ENCODE results near the gene RASSF10. TPM values are rescaled to one million over a fixed set of nuclear protein-coding genes. Genes with fewer than 3 reads are reported as not detected.

Gene RASSF10
- total RNA-seq, 1 donor from 2014 or later: not detected

GRCh38 chr11:13031349-13031748 is 22.2 kb downstream of the RASSF10 start:
- H3K4me1 Mint-ChIP-seq (ENCODE audit: low read depth, unreplicated experiment): no peaks in the 10 kb centered on the region
- peaks cover 2% of the 10 kb centered on the region for H3K27me3 Mint-ChIP-seq (ENCODE audit: unreplicated experiment)
- TF ChIP-seq CTCF (IDR thresholded peaks at IDR 0.05; ENCODE audit: partially characterized antibody, unreplicated experiment): no peak
- H3K36me3 Mint-ChIP-seq (ENCODE audit: unreplicated experiment): no peaks in the 10 kb centered on the region
- peaks cover 2% of the 10 kb centered on the region for H3K9me3 Mint-ChIP-seq (ENCODE audit: unreplicated experiment)
- no peak overlapping the region for H3K27ac Mint-ChIP-seq (ENCODE audit: unreplicated experiment)
- DNase-seq: no peak
- H3K4me3 Mint-ChIP-seq (ENCODE audit: unreplicated experiment): no peak overlapping the region

GRCh38 chr11:13033760-13034533 is 24.8 kb downstream of the RASSF10 start:
- peaks cover 2% of the 10 kb centered on the region for H3K27me3 Mint-ChIP-seq (ENCODE audit: unreplicated experiment)
- no peaks in the 10 kb centered on the region for H3K4me1 Mint-ChIP-seq (ENCODE audit: low read depth, unreplicated experiment)
- H3K36me3 Mint-ChIP-seq (ENCODE audit: unreplicated experiment): no peaks in the 10 kb centered on the region
- no peak for DNase-seq
- peaks cover 2% of the 10 kb centered on the region for H3K9me3 Mint-ChIP-seq (ENCODE audit: unreplicated experiment)
- no peak for TF ChIP-seq CTCF (IDR thresholded peaks at IDR 0.05; ENCODE audit: partially characterized antibody, unreplicated experiment)
- H3K4me3 Mint-ChIP-seq (ENCODE audit: unreplicated experiment): no peak overlapping the region
- H3K27ac Mint-ChIP-seq (ENCODE audit: unreplicated experiment): peak overlapping the region; percentile 28

GRCh38 chr11:13035711-13036110 is 26.6 kb downstream of the RASSF10 start:
- H3K4me1 Mint-ChIP-seq (ENCODE audit: low read depth, unreplicated experiment): no peaks in the 10 kb centered on the region
- peaks cover 2% of the 10 kb centered on the region for H3K9me3 Mint-ChIP-seq (ENCODE audit: unreplicated experiment)
- peaks cover 2% of the 10 kb centered on the region for H3K27me3 Mint-ChIP-seq (ENCODE audit: unreplicated experiment)
- TF ChIP-seq CTCF (IDR thresholded peaks at IDR 0.05; ENCODE audit: partially characterized antibody, unreplicated experiment): no peak
- DNase-seq: no peak
- no peak overlapping the region for H3K27ac Mint-ChIP-seq (ENCODE audit: unreplicated experiment)
- no peaks in the 10 kb centered on the region for H3K36me3 Mint-ChIP-seq (ENCODE audit: unreplicated experiment)
- H3K4me3 Mint-ChIP-seq (ENCODE audit: unreplicated experiment): no peak overlapping the region

GRCh38 chr11:13036235-13036634 is 27.1 kb downstream of the RASSF10 start:
- no peak for DNase-seq
- Mint-ChIP-seq H3K4me3 (ENCODE audit: unreplicated experiment) (no peak overlapping the region), H3K4me1 (ENCODE audit: low read depth, unreplicated experiment) (no peaks in the 10 kb centered on the region), H3K27ac (ENCODE audit: unreplicated experiment) (no peak overlapping the region), H3K36me3 (ENCODE audit: unreplicated experiment) (no peaks in the 10 kb centered on the region), H3K27me3 (ENCODE audit: unreplicated experiment) (peaks cover 2% of the 10 kb centered on the region), H3K9me3 (ENCODE audit: unreplicated experiment) (peaks cover 2% of the 10 kb centered on the region)
- no peak for TF ChIP-seq CTCF (IDR thresholded peaks at IDR 0.05; ENCODE audit: partially characterized antibody, unreplicated experiment)

GRCh38 chr11:13038366-13038765 is 29.2 kb downstream of the RASSF10 start:
- H3K36me3 Mint-ChIP-seq (ENCODE audit: unreplicated experiment): no peaks in the 10 kb centered on the region
- H3K27me3 Mint-ChIP-seq (ENCODE audit: unreplicated experiment): peaks cover 2% of the 10 kb centered on the region
- H3K27ac Mint-ChIP-seq (ENCODE audit: unreplicated experiment): no peak overlapping the region
- TF ChIP-seq CTCF (IDR thresholded peaks at IDR 0.05; ENCODE audit: partially characterized antibody, unreplicated experiment): no peak
- H3K4me1 Mint-ChIP-seq (ENCODE audit: low read depth, unreplicated experiment): no peaks in the 10 kb centered on the region
- peaks cover 2% of the 10 kb centered on the region for H3K9me3 Mint-ChIP-seq (ENCODE audit: unreplicated experiment)
- H3K4me3 Mint-ChIP-seq (ENCODE audit: unreplicated experiment): no peak overlapping the region
- DNase-seq: no peak

Data from glutamatergic neuron (in vitro differentiated cells).